GM18861 (cell line): ENCODE data around the gene TMEM214.

Source experiments
- ATAC-seq: cut with Tn5 transposase; IDR thresholded peaks from one replicate; pipeline ENCODE4 v1.9.1; 2021; ENCODE audit not compliant: unreplicated experiment

Gene TMEM214

GRCh38 chr2:27039426-27039825 is 6.7 kb downstream of the TMEM214 start:
- no peak for ATAC-seq

GRCh38 chr2:27039871-27040270 is 7.1 kb downstream of the TMEM214 start:
- ATAC-seq = no peak

GRCh38 chr2:27040282-27040681 is 7.5 kb downstream of the TMEM214 start:
- ATAC-seq = no peak

- ATAC-seq = no peak
These were observed 9.0 kb downstream of the TMEM214 start for GRCh38 chr2:27041752-27042151.

GRCh38 chr2:27042159-27042661 is 9.4 kb downstream of the TMEM214 start:
- peak; percentile 57 for ATAC-seq

GRCh38 chr2:27042985-27043634 is 10.3 kb downstream of the TMEM214 start:
- no peak for ATAC-seq

GRCh38 chr2:27049422-27050280 is 16.9 kb downstream of the TMEM214 start:
- ATAC-seq = peak; percentile 8

- ATAC-seq = peak; percentile 43
These were observed 17.7 kb downstream of the TMEM214 start for GRCh38 chr2:27050281-27050995.

- ATAC-seq = peak; percentile 53
These were observed 18.5 kb downstream of the TMEM214 start, which contains the start of gene AGBL5 for GRCh38 chr2:27050996-27051901. AGBL5 (plus strand) TSS chr2:27051668; CDS start chr2:27052959, 1,291 bp downstream.

- ATAC-seq = no peak
These were observed 19.3 kb downstream of the TMEM214 start for GRCh38 chr2:27051902-27052645.

GRCh38 chr2:27053321-27053720 is 20.6 kb downstream of the TMEM214 start:
- no peak for ATAC-seq

- no peak for ATAC-seq
These were observed 21.0 kb downstream of the TMEM214 start for GRCh38 chr2:27053776-27054175.

GRCh38 chr2:27054721-27055120 is 22.0 kb downstream of the TMEM214 start:
- ATAC-seq = no peak

- no peak for ATAC-seq
These were observed 24.4 kb downstream of the TMEM214 start for GRCh38 chr2:27057184-27057583.

- ATAC-seq = no peak
These were observed 25.4 kb downstream of the TMEM214 start for GRCh38 chr2:27058210-27058609.

- no peak for ATAC-seq
These were observed 26.5 kb downstream of the TMEM214 start for GRCh38 chr2:27059141-27059820.

GRCh38 chr2:27060323-27060722 is 27.6 kb downstream of the TMEM214 start:
- no peak for ATAC-seq

- no peak for ATAC-seq
These were observed 32.4 kb downstream of the TMEM214 start for GRCh38 chr2:27065128-27065527.

- no peak for ATAC-seq
These were observed 34.6 kb downstream of the TMEM214 start for GRCh38 chr2:27067385-27067784.
